ENCODE data around the gene NFIA.

DNA sequence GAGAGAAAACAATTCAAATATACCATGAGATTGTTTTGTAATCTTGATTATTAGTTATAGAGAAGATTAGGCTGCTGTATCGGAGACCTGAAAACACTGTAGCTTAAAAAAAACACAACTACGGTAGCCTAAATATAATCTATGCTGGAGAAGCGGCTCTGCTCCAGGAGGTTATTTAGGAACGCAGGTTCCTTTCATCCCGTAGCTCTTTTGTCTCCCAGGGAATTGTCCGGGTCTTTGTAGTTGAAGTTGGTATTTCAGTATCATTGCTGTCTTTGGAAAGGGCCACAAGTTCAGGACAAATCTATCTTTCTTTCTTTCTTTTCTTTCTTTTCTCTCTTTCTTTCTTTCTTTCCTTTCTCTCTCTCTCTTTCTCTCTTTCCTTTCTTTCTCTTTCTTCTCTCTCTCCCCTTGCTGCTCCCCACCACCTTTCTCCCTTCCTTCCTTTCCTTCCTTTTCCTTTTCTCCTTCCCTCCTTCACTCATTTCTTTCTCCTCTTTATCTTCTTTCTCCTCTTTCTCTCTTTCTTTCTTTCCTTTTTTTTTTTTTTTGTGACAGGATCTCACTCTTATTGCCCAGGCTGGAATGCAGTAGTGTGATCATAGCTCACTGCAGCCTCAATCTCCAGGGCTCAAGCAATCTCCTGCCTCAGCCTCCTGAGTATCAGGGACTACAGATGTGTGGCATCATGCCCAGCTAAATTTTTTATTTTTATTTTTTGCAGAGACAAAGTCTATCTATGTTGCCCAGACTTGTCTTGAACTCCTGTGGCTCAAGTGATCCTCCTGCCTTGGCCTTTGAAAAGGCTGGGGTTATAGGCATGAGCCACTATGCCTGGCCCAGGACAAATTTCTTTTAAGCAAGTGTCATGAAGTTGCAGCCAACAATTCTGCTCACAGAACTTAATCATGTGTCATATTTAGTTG, 10.9 kb upstream of the NFIA start:
- TF ChIP-seq, protein P1, sequence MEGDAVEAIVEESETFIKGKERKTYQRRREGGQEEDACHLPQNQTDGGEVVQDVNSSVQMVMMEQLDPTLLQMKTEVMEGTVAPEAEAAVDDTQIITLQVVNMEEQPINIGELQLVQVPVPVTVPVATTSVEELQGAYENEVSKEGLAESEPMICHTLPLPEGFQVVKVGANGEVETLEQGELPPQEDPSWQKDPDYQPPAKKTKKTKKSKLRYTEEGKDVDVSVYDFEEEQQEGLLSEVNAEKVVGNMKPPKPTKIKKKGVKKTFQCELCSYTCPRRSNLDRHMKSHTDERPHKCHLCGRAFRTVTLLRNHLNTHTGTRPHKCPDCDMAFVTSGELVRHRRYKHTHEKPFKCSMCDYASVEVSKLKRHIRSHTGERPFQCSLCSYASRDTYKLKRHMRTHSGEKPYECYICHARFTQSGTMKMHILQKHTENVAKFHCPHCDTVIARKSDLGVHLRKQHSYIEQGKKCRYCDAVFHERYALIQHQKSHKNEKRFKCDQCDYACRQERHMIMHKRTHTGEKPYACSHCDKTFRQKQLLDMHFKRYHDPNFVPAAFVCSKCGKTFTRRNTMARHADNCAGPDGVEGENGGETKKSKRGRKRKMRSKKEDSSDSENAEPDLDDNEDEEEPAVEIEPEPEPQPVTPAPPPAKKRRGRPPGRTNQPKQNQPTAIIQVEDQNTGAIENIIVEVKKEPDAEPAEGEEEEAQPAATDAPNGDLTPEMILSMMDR (conservative IDR thresholded peaks at IDR 0.05; ENCODE audit: low read depth, low read length): no peak
- TF ChIP-seq EZH2 (IDR thresholded peaks at IDR 0.05; ENCODE audit: low read length, unreplicated experiment) (no peak), EZH2phosphoT487 (IDR thresholded peaks at IDR 0.05; ENCODE audit: borderline replicate concordance, low read length) (no peak)

Data from PC-3 (cell line).